ENCODE results near the gene IGFL2.

IGFL2 gene

DNA sequence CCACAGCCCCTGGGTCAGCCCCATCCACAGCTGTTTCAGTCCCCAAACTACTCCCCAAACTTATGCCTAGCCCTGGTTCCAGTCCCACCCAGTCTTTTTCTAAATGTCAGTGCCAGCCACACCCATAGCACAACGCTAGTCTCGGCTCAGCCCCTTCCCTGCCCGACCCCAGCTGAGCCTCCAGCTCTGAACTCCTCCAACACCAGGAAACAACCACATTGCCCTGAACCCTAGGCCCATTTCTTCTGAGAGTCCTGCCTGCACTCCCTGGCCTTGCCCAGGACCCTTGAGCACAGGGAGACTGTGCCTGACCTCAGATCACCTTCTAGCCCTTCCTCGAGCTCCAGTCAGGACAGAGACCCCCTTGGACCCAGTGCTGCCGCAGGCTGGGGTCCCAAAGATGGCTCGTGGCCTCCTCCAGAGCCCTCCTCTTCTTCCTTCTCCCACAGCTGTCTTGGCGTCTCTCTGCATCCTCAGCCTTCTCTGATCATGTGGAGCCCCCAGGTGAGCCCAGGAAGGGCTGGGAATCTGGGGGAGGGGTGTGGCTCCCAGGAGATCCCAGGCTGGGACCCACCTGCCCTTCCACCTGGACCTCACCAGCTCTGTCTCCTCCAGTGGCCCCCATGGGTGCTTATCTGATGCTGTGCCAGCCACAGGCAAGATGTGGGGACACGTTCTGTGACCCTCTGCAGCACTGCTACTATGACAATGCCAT lies 48.5 kb downstream of the IGFL2 start:
- Histone ChIP-seq H3K9ac (ENCODE audit: low read length) (no peak overlapping the region), H3K79me2 (ENCODE audit: low read length) (no peaks in the 10 kb centered on the region), H3K9me2 (replicated peaks; ENCODE audit: insufficient read depth, low read length) (no peaks in the 10 kb centered on the region), H3K27me3 (replicated peaks; ENCODE audit: insufficient read depth, low read length) (peaks cover 19% of the 10 kb centered on the region), H3K4me1 (ENCODE audit: low read length) (no peaks in the 10 kb centered on the region), H3K9me3 (replicated peaks; ENCODE audit: insufficient read depth, low read length) (no peaks in the 10 kb centered on the region), H4K20me1 (ENCODE audit: insufficient read depth, low read length) (no peaks in the 10 kb centered on the region), H3F3A (ENCODE audit: insufficient read depth, low read length) (no peaks in the 10 kb centered on the region), H3K4me2 (ENCODE audit: low read depth, low read length) (no peak overlapping the region), H3K27ac (ENCODE audit: low read length) (no peak overlapping the region), H3K4me3 (ENCODE audit: low read length) (no peak overlapping the region), H2AFZ (ENCODE audit: low read length) (no peak overlapping the region), H3K36me3 (replicated peaks; ENCODE audit: insufficient read depth, low read length) (no peaks in the 10 kb centered on the region)
- DNase-seq, result no peak
- TF ChIP-seq EZH2 (optimal IDR thresholded peaks at IDR 0.05; ENCODE audit: low read depth, low read length) (no peak), EZH2phosphoT487 (IDR thresholded peaks at IDR 0.05; ENCODE audit: low read length) (no peak), CTCF (IDR thresholded peaks at IDR 0.05; ENCODE audit: low read length) (no peak)

DNA sequence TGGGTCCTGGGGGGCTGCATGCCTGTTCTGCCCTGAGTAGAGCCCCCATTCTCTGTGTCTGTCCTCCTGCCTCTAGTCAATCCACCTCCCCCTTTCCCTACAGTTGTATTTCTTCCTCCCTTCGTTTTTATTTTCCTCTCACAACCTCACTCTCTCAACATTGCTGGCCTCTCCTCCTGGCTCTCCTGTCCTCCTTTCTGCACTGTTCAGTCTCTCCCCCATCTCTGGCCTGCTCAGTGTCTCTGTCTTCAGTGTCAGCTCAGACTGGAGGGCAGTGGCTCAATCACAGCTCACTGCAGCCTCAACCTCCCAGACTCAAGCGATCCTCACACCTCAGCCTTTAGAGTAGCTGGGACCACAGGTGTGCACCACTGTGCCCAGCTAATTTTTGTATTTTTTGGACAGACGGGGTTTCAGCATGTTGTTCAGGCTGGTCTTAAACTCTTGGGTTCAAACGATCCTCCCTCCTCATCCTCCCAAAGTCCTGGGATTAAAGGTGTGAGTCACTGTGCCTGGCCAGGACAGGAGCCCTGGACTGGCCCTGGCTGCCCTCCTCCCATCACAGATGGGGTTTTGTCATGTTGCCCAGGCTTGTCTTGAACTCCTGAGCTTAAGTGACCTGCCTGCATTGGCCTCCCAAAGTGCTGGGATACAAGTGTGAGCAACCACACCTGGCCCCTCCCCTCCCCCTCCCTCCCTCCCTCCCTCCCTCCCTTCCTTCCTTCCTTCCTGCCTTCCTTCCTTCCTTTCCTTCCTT lies 49.5 kb downstream of the IGFL2 start:
- no peaks in the 10 kb centered on the region for H3K4me1 ChIP-seq (ENCODE audit: low read length)
- no peak overlapping the region for H3K9ac ChIP-seq (ENCODE audit: low read length)
- no peak overlapping the region for H3K4me2 ChIP-seq (ENCODE audit: low read depth, low read length)
- H3K9me2 ChIP-seq (replicated peaks; ENCODE audit: insufficient read depth, low read length), result no peaks in the 10 kb centered on the region
- H3F3A ChIP-seq (ENCODE audit: insufficient read depth, low read length), result no peaks in the 10 kb centered on the region
- no peaks in the 10 kb centered on the region for H3K79me2 ChIP-seq (ENCODE audit: low read length)
- no peaks in the 10 kb centered on the region for H3K36me3 ChIP-seq (replicated peaks; ENCODE audit: insufficient read depth, low read length)
- H4K20me1 ChIP-seq (ENCODE audit: insufficient read depth, low read length), result no peaks in the 10 kb centered on the region
- H3K27ac ChIP-seq (ENCODE audit: low read length), result no peak overlapping the region
- H3K4me3 ChIP-seq (ENCODE audit: low read length), result no peak overlapping the region
- TF ChIP-seq EZH2 (optimal IDR thresholded peaks at IDR 0.05; ENCODE audit: low read depth, low read length), result no peak
- H2AFZ ChIP-seq (ENCODE audit: low read length), result no peak overlapping the region
- no peak for DNase-seq
- peaks cover 27% of the 10 kb centered on the region for H3K27me3 ChIP-seq (replicated peaks; ENCODE audit: insufficient read depth, low read length)
- H3K9me3 ChIP-seq (replicated peaks; ENCODE audit: insufficient read depth, low read length), result no peaks in the 10 kb centered on the region

GRCh38 chr19:46198756-46199155 lies 50.7 kb downstream of the IGFL2 start:
- TF ChIP-seq EZH2 (optimal IDR thresholded peaks at IDR 0.05; ENCODE audit: low read depth, low read length) (no peak), CTCF (IDR thresholded peaks at IDR 0.05; ENCODE audit: low read length) (no peak), EZH2phosphoT487 (IDR thresholded peaks at IDR 0.05; ENCODE audit: low read length) (no peak)
- Histone ChIP-seq H3F3A (ENCODE audit: insufficient read depth, low read length) (no peaks in the 10 kb centered on the region), H3K4me1 (ENCODE audit: low read length) (no peaks in the 10 kb centered on the region), H2AFZ (ENCODE audit: low read length) (no peak overlapping the region), H3K9me3 (replicated peaks; ENCODE audit: insufficient read depth, low read length) (no peaks in the 10 kb centered on the region), H3K9ac (ENCODE audit: low read length) (no peak overlapping the region), H3K27me3 (replicated peaks; ENCODE audit: insufficient read depth, low read length) (peaks cover 34% of the 10 kb centered on the region), H3K36me3 (replicated peaks; ENCODE audit: insufficient read depth, low read length) (no peaks in the 10 kb centered on the region), H3K4me2 (ENCODE audit: low read depth, low read length) (no peak overlapping the region), H3K4me3 (ENCODE audit: low read length) (no peak overlapping the region), H3K79me2 (ENCODE audit: low read length) (no peaks in the 10 kb centered on the region), H4K20me1 (ENCODE audit: insufficient read depth, low read length) (no peaks in the 10 kb centered on the region), H3K9me2 (replicated peaks; ENCODE audit: insufficient read depth, low read length) (no peaks in the 10 kb centered on the region), H3K27ac (ENCODE audit: low read length) (no peak overlapping the region)
- no peak for DNase-seq

Measured in MM.1S (cell line).